OCI-LY7 (cell line): ENCODE measurements around the gene SCN5A. TPM values are rescaled to one million over a fixed set of nuclear protein-coding genes. Genes with fewer than 3 reads are reported as not detected.

Experiments used
- BruUV-seq: library from RNA; stranded (reverse); fragments of 400-500 nt; replicated peaks from 2 replicates; lab custom pipeline; 2021; lab: Mats Ljungman, UMichigan
- CTCF ChIA-PET: fragments of 300-600 bp; sonication (Branson Sonifier 250); formaldehyde crosslinking; loops from one replicate; lab custom pipeline; 2022; ENCODE audit warnings: antibody characterized with exemption; ENCODE audit not compliant: unreplicated experiment; lab: Charles Lee
- POLR2A ChIA-PET: fragments of 300-600 bp; sonication (Branson Sonifier 250); formaldehyde crosslinking; loops from one replicate; lab custom pipeline; 2022; ENCODE audit warnings: antibody characterized with exemption; lab: Charles Lee
- DNase-seq: peaks from one replicate; pipeline ENCODE4 v3.0.0-alpha.2; 2015; ENCODE audit warnings: low spot score
- H2AFZ ChIP-seq: fragments of 200-600 bp; sonication (generic), shearing (Covaris generic); 2 replicates; pipeline ENCODE4 v1.6.1; 2014; ENCODE audit warnings: mild to moderate bottlenecking, antibody characterized with exemption, low read length, moderate library complexity
- H3K27ac ChIP-seq: fragments of 200-600 bp; sonication (generic); 2 replicates; pipeline ENCODE4 v1.5.1; 2014; ENCODE audit warnings: mixed run types, low read depth, mild to moderate bottlenecking, moderate library complexity, low read length, inconsistent platforms; ENCODE audit not compliant: poor library complexity, severe bottlenecking
- H3K36me3 ChIP-seq: fragments of 200-600 bp; sonication (generic); 2 replicates; pipeline ENCODE4 v1.6.1; 2014; ENCODE audit warnings: mild to moderate bottlenecking, antibody characterized with exemption, low read length, moderate library complexity, mixed read lengths; ENCODE audit not compliant: insufficient read depth
- H3K4me1 ChIP-seq: fragments of 200-600 bp; sonication (generic); 2 replicates; pipeline ENCODE4 v1.5.1; 2014; ENCODE audit warnings: mild to moderate bottlenecking, low read length; ENCODE audit not compliant: insufficient read depth, poor library complexity, severe bottlenecking
- H3K4me2 ChIP-seq: fragments of 200-600 bp; sonication (generic); 2 replicates; pipeline ENCODE4 v1.6.1; 2014; ENCODE audit warnings: mild to moderate bottlenecking, low read length
- H3K4me3 ChIP-seq: fragments of 200-600 bp; sonication (generic); 2 replicates; pipeline ENCODE4 v1.5.1; 2014; ENCODE audit warnings: mild to moderate bottlenecking, low read depth, low read length; ENCODE audit not compliant: poor library complexity, severe bottlenecking
- H3K79me2 ChIP-seq: fragments of 200-600 bp; sonication (generic); 2 replicates; pipeline ENCODE4 v1.6.1; 2016; ENCODE audit warnings: low read depth, mild to moderate bottlenecking, low read length, moderate library complexity, mixed read lengths; ENCODE audit not compliant: insufficient read depth
- H3K9me2 ChIP-seq: fragments of 200-600 bp; sonication (generic); 2 replicates; pipeline ENCODE4 v1.6.1; 2016; ENCODE audit warnings: mild to moderate bottlenecking, low read length, mixed read lengths; ENCODE audit not compliant: insufficient read depth
- H3K9me3 ChIP-seq: fragments of 200-600 bp; sonication (generic); 2 replicates; pipeline ENCODE4 v1.6.1; 2014; ENCODE audit warnings: mild to moderate bottlenecking, mixed run types, low read length, mixed read lengths
- H4K20me1 ChIP-seq: fragments of 200-600 bp; sonication (generic); 2 replicates; pipeline ENCODE4 v1.6.1; 2014; ENCODE audit warnings: mild to moderate bottlenecking, antibody characterized with exemption, low read length, moderate library complexity, mixed read lengths; ENCODE audit not compliant: insufficient read depth
- CTCF ChIP-seq: fragments of 200-600 bp; sonication (generic); conservative IDR thresholded peaks from 2 replicates; pipeline ENCODE4 v1.5.1; 2014; ENCODE audit warnings: mild to moderate bottlenecking, antibody characterized with exemption, low read length, moderate library complexity, mixed read lengths
- EZH2phosphoT487 ChIP-seq: fragments of 200-600 bp; sonication (generic); IDR thresholded peaks from 2 replicates; pipeline ENCODE4 v1.6.1; 2018; ENCODE audit warnings: low read depth, borderline replicate concordance, mild to moderate bottlenecking, mixed run types, antibody characterized with exemption, low read length, moderate library complexity, mixed read lengths
- intact Hi-C: fragments of 100-400 bp; cut with micrococcal nuclease; formaldehyde crosslinking; loops from one replicate; pipeline ENCODE4 v1.10.0; 2022; ENCODE audit not compliant: unreplicated experiment
- total RNA-seq, 2 experiments: library from RNA; depleted of rRNA in 1 of 2; stranded (reverse); fragments of >200 nt in 1 of 2; shearing (Covaris generic) in 1 of 2; gene quantifications; 2 replicates each; pipeline ENCODE4 v1.2.3, GENCODE V29; 2014 to 2022

The SCN5A gene
- total RNA-seq, 2 experiments from 2014 or later, result not detected

DNA sequence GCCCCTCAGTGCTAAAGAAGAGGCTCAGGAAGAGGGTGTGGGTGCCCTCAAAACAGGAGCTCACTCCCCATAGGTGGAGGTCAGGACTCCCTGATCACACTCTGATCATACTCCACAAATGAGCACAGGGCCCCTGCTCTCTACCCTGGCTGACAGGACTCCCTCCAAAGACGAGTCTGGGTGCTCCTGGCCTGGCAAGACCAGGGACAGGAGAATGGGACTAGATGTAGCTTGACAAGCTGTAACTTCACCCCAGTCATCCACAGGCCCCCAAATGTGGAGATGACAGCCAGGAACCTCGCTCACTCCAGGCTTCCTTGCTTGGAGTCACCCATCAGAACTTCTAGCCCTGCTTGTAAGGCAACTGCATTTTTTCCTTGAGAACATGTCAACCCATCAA, 11.1 kb downstream of the SCN5A start:
- Histone ChIP-seq H3K79me2 (no peaks in the 10 kb centered on the region), H3K9me3 (no peaks in the 10 kb centered on the region), H3K9me2 (no peaks in the 10 kb centered on the region), H4K20me1 (no peaks in the 10 kb centered on the region), H3K27ac (no peak overlapping the region), H3K36me3 (no peaks in the 10 kb centered on the region), H3K4me3 (no peak overlapping the region), H3K4me2 (no peak overlapping the region), H2AFZ (no peak overlapping the region), H3K4me1 (no peaks in the 10 kb centered on the region)
- CTCF ChIA-PET, result no interaction called here
- BruUV-seq, result no TSS peak
- intact Hi-C loops, result no loop called here
- no peak for TF ChIP-seq EZH2phosphoT487
- TF ChIP-seq CTCF, result no peak
- POLR2A ChIA-PET, result no interaction called here
- DNase-seq, result no peak

DNA sequence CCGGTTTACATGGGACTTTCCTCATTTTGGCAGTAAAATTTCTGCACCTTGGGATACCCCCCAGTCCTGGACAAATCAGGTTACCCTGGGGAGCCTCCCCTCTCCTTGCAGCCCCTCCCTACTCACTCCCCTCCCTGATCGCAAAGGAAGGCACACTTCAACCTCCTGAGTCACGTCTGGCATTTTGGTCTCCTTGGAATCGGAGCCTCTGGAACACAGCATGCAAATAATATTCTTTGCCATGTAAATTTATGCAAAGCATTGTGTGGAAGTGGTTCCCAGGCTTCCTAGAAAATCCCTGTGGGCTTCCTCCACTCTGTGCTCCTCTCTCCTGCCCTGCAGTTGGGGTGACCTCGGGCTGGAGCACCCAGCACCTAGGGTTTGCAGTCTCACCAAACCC, 11.6 kb downstream of the SCN5A start:
- no peak overlapping the region for H3K4me2 ChIP-seq
- no peak overlapping the region for H3K4me3 ChIP-seq
- BruUV-seq, result no TSS peak
- H4K20me1 ChIP-seq, result no peaks in the 10 kb centered on the region
- H3K4me1 ChIP-seq, result no peaks in the 10 kb centered on the region
- H3K9me3 ChIP-seq, result no peaks in the 10 kb centered on the region
- no peaks in the 10 kb centered on the region for H3K9me2 ChIP-seq
- TF ChIP-seq CTCF, result no peak
- TF ChIP-seq EZH2phosphoT487, result no peak
- ChIA-PET CTCF (no interaction called here), POLR2A (no interaction called here)
- intact Hi-C loops, result no loop called here
- H3K27ac ChIP-seq, result no peak overlapping the region
- no peaks in the 10 kb centered on the region for H3K79me2 ChIP-seq
- no peak for DNase-seq
- H2AFZ ChIP-seq, result no peak overlapping the region
- no peaks in the 10 kb centered on the region for H3K36me3 ChIP-seq

DNA sequence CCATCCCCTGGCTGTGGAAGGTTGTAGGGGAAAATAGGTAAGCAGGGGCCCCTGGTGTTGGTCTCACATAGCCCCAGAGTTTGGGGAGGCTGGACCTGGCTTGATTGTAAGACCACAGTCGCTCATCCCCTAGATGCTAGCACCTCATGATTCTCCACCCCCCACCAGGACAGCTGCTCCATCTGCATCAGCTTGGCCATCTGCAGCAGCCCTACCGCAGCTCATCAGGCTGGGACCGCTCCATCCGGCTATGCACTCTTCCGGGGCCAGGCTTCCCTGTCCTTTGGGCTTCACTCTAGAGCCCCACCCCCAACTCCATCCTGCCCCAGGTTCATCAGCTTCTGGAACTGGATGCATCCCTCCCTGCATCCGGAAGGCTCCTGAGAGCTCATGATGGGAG, 12.6 kb downstream of the SCN5A start:
- no peak overlapping the region for H3K4me2 ChIP-seq
- H3K27ac ChIP-seq, result no peak overlapping the region
- intact Hi-C loops, result no loop called here
- no peaks in the 10 kb centered on the region for H3K4me1 ChIP-seq
- DNase-seq, result no peak
- TF ChIP-seq CTCF, result no peak
- TF ChIP-seq EZH2phosphoT487, result no peak
- no peaks in the 10 kb centered on the region for H3K9me3 ChIP-seq
- CTCF ChIA-PET, result no interaction called here
- POLR2A ChIA-PET, result interaction anchor here (0.6 kb wide), 1 partner anchor 902 kb away, joined by 3 read pairs; no protein-coding TSS in a partner anchor
- H2AFZ ChIP-seq, result no peak overlapping the region
- no peaks in the 10 kb centered on the region for H3K9me2 ChIP-seq
- H3K36me3 ChIP-seq, result no peaks in the 10 kb centered on the region
- no peak overlapping the region for H3K4me3 ChIP-seq
- H3K79me2 ChIP-seq, result no peaks in the 10 kb centered on the region
- BruUV-seq, result no TSS peak
- no peaks in the 10 kb centered on the region for H4K20me1 ChIP-seq
